ENCODE results near the gene MAST4. TPM values are rescaled to one million over a fixed set of nuclear protein-coding genes. Genes with fewer than 3 reads are reported as not detected.

Gene MAST4
- total and polyA plus RNA-seq, 2 donors (not counting 1 experiment from before 2014, with no cell fraction given): 2.5 to 57.1 TPM

- Histone ChIP-seq H3K9ac (ENCODE audit: low read length) (peak overlapping the region; percentile 14), H3K4me1 (ENCODE audit: control insufficient read depth in 2 of 2, insufficient read depth in 2 of 2, low read length in 2 of 2) (peaks cover 41 to 46% of the 10 kb centered on the region in 2 donors), H3K4me2 (replicated peaks; ENCODE audit: low read depth, low read length, poor library complexity, severe bottlenecking) (peak overlapping the region; percentile 68), H3K79me2 (ENCODE audit: control insufficient read depth, insufficient read depth, low read length) (peaks cover 29% of the 10 kb centered on the region), H2AFZ (ENCODE audit: insufficient read depth, low read depth, low read length, poor library complexity, severe bottlenecking) (peak overlapping the region; percentile 69), H3K27ac (ENCODE audit: low read length in 2 of 2) (peak overlapping the region; percentile 92 to 98), H4K20me1 (ENCODE audit: control insufficient read depth, insufficient read depth, low read length, poor library complexity, severe bottlenecking) (no peaks in the 10 kb centered on the region), H3K4me3 (ENCODE audit: control extremely low read depth in 1 of 5, extremely low read depth in 1 of 5, insufficient read depth in 1 of 5, low read depth in 2 of 5, low read length in 4 of 5) (peak overlapping the region in 1 of 5 experiments; percentile 17), H3K27me3 (replicated peaks in 1 of 4; ENCODE audit: control extremely low read depth in 1 of 4, control insufficient read depth in 3 of 4, insufficient read depth in 4 of 4, low read length in 3 of 4) (no peaks in the 10 kb centered on the region), H3K36me3 (replicated peaks in 1 of 2; ENCODE audit: control extremely low read depth in 1 of 2, control insufficient read depth in 1 of 2, extremely low read depth in 1 of 2, insufficient read depth in 2 of 2, low read length in 1 of 2) (no peaks in the 10 kb centered on the region), H3K9me3 (ENCODE audit: control extremely low read depth in 1 of 3, control insufficient read depth in 2 of 3, insufficient read depth in 1 of 3, low read length in 2 of 3) (no peaks in the 10 kb centered on the region)
- intact Hi-C loops (cut with micrococcal nuclease): loop anchor here (5.0 to 10.0 kb wide), 2 partner anchors 1001 to 1492 kb away; partner anchors contain the start of genes NLN, PIK3R1 and SGTB
- Mint-ChIP-seq H3K4me3 (peak overlapping the region; percentile 85), H3K27ac (peak overlapping the region; percentile 100), H3K27me3 (no peaks in the 10 kb centered on the region), H3K4me1 (peaks cover 59% of the 10 kb centered on the region), H3K9me3 (ENCODE audit: insufficient read depth) (no peaks in the 10 kb centered on the region)
- ATAC-seq (ENCODE audit: low read depth): no peak
- TF ChIP-seq EZH2 (IDR thresholded peaks at IDR 0.05; ENCODE audit: borderline replicate concordance, insufficient read depth, low read depth, low read length, poor library complexity, severe bottlenecking) (no peak), CTCF (IDR thresholded peaks at IDR 0.05) (no peak)
- ChIA-PET CTCF (interaction anchor here (0.8 to 3.3 kb wide), 7 partner anchors 10 to 54 kb away, joined by 3 to 14 read pairs (median 11); partner anchors contain the start of gene CD180), POLR2A (interaction anchor here (1.1 to 1.9 kb wide), 3 partner anchors 9 to 61 kb away, joined by 6 to 8 read pairs (median 6); no protein-coding TSS in a partner anchor)
- DNase-seq: no peak
- no CpG with 5 or more reads among the region's 1 CpG for WGBS (ENCODE audit: insufficient coverage)
Measured at GRCh38 chr5:67216564-67216963, 620.4 kb downstream of the MAST4 start.

Measured in B cell (primary cell).